Measurements from ENCODE around the gene SNRNP70.
"Not testable (repeated sequence)": the region's sequence is repeated elsewhere in the genome, so short reads cannot be mapped to it uniquely, and the experiment has no call there.

SNRNP70 gene

GRCh38 chr19:49125025-49125731 lies 39.9 kb downstream of the SNRNP70 start:
- DNase-seq: peak; percentile 70
- peaks cover 7% of the 10 kb centered on the region for H3K36me3 ChIP-seq
- no peaks in the 10 kb centered on the region for H3K27me3 ChIP-seq (ENCODE audit: insufficient read depth, low read depth, severe bottlenecking)
- peak overlapping the region; percentile 47 for H3K27ac ChIP-seq
- peak overlapping the region; percentile 17; the same call in 1 of the 2 replicates for H3K4me3 ChIP-seq (ENCODE audit: low read depth, low read length)
- TF ChIP-seq CTCF (IDR thresholded peaks at IDR 0.05; ENCODE audit: low read depth, low read length): no peak
- H3K9me3 ChIP-seq (ENCODE audit: severe bottlenecking): no peaks in the 10 kb centered on the region

GRCh38 chr19:49126575-49126974 lies 41.3 kb downstream of the SNRNP70 start:
- H3K4me3 ChIP-seq (ENCODE audit: low read depth, low read length): no peak overlapping the region

GRCh38 chr19:49127225-49127624 lies 42.0 kb downstream of the SNRNP70 start:
- H3K9me3 ChIP-seq (ENCODE audit: severe bottlenecking); H3K4me3 ChIP-seq (ENCODE audit: low read depth, low read length); H3K27ac ChIP-seq; DNase-seq; H3K27me3 ChIP-seq (ENCODE audit: insufficient read depth, low read depth, severe bottlenecking): not testable (repeated sequence)
- peaks cover 12% of the 10 kb centered on the region for H3K36me3 ChIP-seq

More at GRCh38 chr19:49126575-49126974, 41.3 kb downstream of the SNRNP70 start:
- peaks cover 12% of the 10 kb centered on the region for H3K36me3 ChIP-seq
- DNase-seq: no peak
- no peaks in the 10 kb centered on the region for H3K9me3 ChIP-seq (ENCODE audit: severe bottlenecking)
- no peaks in the 10 kb centered on the region for H3K27me3 ChIP-seq (ENCODE audit: insufficient read depth, low read depth, severe bottlenecking)
- H3K27ac ChIP-seq: no peak overlapping the region
- no peak for TF ChIP-seq CTCF (IDR thresholded peaks at IDR 0.05; ENCODE audit: low read depth, low read length)

- H3K9me3 ChIP-seq (ENCODE audit: severe bottlenecking): no peaks in the 10 kb centered on the region
- H3K4me3 ChIP-seq (ENCODE audit: low read depth, low read length): peak overlapping the region; percentile 40
- 0 out of 2 replicates have a peak, but pooled peaks have one; percentile 9 for TF ChIP-seq CTCF (IDR thresholded peaks at IDR 0.05; ENCODE audit: low read depth, low read length)
- peaks cover 18% of the 10 kb centered on the region for H3K36me3 ChIP-seq
- DNase-seq: peak; percentile 96
- no peaks in the 10 kb centered on the region for H3K27me3 ChIP-seq (ENCODE audit: insufficient read depth, low read depth, severe bottlenecking)
- peak overlapping the region; percentile 77 for H3K27ac ChIP-seq
Measured at GRCh38 chr19:49127674-49128544, 42.7 kb downstream of the SNRNP70 start.

GRCh38 chr19:49128545-49129237 lies 43.4 kb downstream of the SNRNP70 start:
- H3K4me3 ChIP-seq (ENCODE audit: low read depth, low read length): no peak overlapping the region
- TF ChIP-seq CTCF (IDR thresholded peaks at IDR 0.05; ENCODE audit: low read depth, low read length): no peak
- no peaks in the 10 kb centered on the region for H3K9me3 ChIP-seq (ENCODE audit: severe bottlenecking)
- H3K27me3 ChIP-seq (ENCODE audit: insufficient read depth, low read depth, severe bottlenecking): no peaks in the 10 kb centered on the region
- peaks cover 21% of the 10 kb centered on the region for H3K36me3 ChIP-seq
- H3K27ac ChIP-seq: peak overlapping the region; percentile 46; the same call in 1 of the 2 replicates
- DNase-seq: no peak

- Histone ChIP-seq H3K4me3 (ENCODE audit: low read depth, low read length) (no peak overlapping the region), H3K27ac (no peak overlapping the region), H3K9me3 (ENCODE audit: severe bottlenecking) (no peaks in the 10 kb centered on the region), H3K27me3 (ENCODE audit: insufficient read depth, low read depth, severe bottlenecking) (no peaks in the 10 kb centered on the region), H3K36me3 (peaks cover 26% of the 10 kb centered on the region)
- no peak for DNase-seq
- no peak for TF ChIP-seq CTCF (IDR thresholded peaks at IDR 0.05; ENCODE audit: low read depth, low read length)
Measured at GRCh38 chr19:49129238-49129583, 44.0 kb downstream of the SNRNP70 start.

Data from WERI-Rb-1 (cell line).